ENCODE measurements around the gene KSR1. TPM values are rescaled to one million over a fixed set of nuclear protein-coding genes. Genes with fewer than 3 reads are reported as not detected.
"Not testable (repeated sequence)": the region's sequence is repeated elsewhere in the genome, so short reads cannot be mapped to it uniquely, and the experiment has no call there.

The KSR1 gene
- total RNA-seq, 2 experiments from 2014 or later, result 44.4 to 47.6 TPM

DNA sequence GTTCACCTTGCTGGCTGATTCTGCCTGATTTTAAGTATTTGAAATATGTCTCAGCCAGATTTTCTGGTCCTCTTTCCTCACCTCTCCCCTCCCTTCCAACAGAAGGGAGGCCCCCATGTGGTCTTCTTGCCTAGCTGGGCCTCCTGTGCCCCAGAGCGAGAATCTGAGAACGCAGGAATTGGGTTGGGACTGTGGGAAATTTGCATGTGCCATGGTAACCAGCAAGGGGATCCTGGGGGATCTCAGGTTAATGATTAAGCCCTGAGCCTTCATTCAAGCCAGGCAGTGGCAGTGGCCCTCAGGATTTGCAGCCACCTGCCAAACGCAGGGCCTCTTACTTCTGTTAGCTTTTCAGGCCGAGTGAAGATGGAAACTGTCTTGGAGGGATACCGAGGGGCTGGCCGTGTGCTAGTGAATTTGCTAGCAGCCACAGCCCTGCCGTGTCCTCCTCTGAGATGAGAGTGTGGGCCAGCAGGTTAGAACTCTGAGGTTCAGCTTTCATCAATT lies 40.2 kb downstream of the KSR1 start:
- H3K4me3 Mint-ChIP-seq, result no peak overlapping the region
- CTCF ChIA-PET, result no interaction called here

DNA sequence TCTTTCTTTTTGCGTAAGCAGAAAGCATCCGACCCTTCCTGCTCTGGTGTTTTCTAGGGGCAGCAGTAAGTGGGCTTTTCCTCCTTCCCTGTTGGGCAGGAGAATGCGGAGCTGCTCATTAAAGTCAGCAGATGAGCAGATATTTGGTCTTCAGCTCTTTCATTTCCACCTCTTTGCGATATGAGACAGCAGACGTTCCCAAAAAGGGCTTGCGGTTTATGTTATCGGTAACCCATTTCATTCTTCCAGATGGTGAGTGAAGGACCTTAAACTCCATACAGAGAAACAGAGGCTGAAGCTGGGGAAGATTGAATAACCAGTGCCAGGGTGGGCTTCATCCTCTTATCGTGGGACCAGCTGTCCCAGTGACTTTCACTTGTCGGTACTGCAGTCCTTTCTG lies 40.7 kb downstream of the KSR1 start:
- H3K36me3 Mint-ChIP-seq (ENCODE audit: low read depth), result peaks cover 33% of the 10 kb centered on the region
- no peak for DNase-seq
- H3K4me3 Mint-ChIP-seq, result no peak overlapping the region
- ChIA-PET CTCF (no interaction called here), POLR2A (no interaction called here)
- no peak overlapping the region for H3K27ac Mint-ChIP-seq
- H3K9me3 Mint-ChIP-seq, result peaks cover 14% of the 10 kb centered on the region
- H3K27me3 Mint-ChIP-seq, result no peaks in the 10 kb centered on the region
- H3K4me1 Mint-ChIP-seq, result no peaks in the 10 kb centered on the region

More for the DNA sequence above, 40.2 kb downstream of the KSR1 start:
- H3K27ac Mint-ChIP-seq, result no peak overlapping the region
- H3K36me3 Mint-ChIP-seq (ENCODE audit: low read depth), result peaks cover 28% of the 10 kb centered on the region
- POLR2A ChIA-PET, result no interaction called here
- no peaks in the 10 kb centered on the region for H3K4me1 Mint-ChIP-seq
- DNase-seq, result no peak
- H3K27me3 Mint-ChIP-seq, result no peaks in the 10 kb centered on the region
- H3K9me3 Mint-ChIP-seq, result peaks cover 14% of the 10 kb centered on the region

GRCh38 chr17:27497696-27498095 lies 41.4 kb downstream of the KSR1 start:
- H3K4me3 Mint-ChIP-seq, result no peak overlapping the region
- ChIA-PET CTCF (no interaction called here), POLR2A (no interaction called here)
- DNase-seq, result no peak
- peaks cover 14% of the 10 kb centered on the region for H3K9me3 Mint-ChIP-seq
- H3K27ac Mint-ChIP-seq, result no peak overlapping the region
- no peaks in the 10 kb centered on the region for H3K4me1 Mint-ChIP-seq
- no peaks in the 10 kb centered on the region for H3K27me3 Mint-ChIP-seq
- H3K36me3 Mint-ChIP-seq (ENCODE audit: low read depth), result peaks cover 36% of the 10 kb centered on the region

DNA sequence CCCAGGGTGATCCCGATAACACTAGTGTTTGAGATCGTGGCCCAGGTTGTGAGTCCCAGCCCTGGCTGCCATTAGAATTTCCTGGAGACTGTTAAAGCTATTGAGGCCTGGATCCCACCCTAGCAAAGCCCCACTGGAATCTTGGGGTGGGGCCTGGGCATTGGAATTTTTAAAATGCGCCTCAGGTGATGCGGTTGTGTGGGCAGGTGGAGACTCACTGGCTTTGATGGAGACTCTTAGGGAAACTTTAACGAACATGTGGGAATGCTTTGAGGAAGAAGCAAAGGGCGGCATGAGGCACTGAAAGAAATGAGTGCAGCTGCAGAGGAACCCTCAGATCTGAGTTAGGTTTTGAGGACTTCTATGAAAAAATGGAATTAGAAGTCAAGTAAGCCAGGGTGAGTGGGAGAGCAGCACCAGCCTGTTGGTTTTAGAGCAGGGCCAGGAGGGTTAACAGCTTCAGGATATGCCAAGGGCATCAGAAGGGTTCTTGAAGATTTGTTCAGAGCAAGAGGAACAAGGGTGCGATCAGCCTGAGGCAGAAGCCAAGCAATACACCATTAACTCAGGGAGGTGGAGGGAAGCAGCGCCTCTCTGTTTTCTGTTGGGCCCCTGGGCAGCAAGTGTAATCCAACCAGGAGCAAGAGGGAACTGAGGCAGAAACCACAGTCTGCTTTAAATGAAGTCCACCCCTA lies 42.5 kb downstream of the KSR1 start:
- Mint-ChIP-seq H3K36me3 (ENCODE audit: low read depth) (peaks cover 36% of the 10 kb centered on the region), H3K4me3 (no peak overlapping the region), H3K27ac (no peak overlapping the region), H3K9me3 (peaks cover 14% of the 10 kb centered on the region), H3K4me1 (no peaks in the 10 kb centered on the region), H3K27me3 (no peaks in the 10 kb centered on the region)
- POLR2A ChIA-PET, result no interaction called here
- CTCF ChIA-PET, result no interaction called here
- DNase-seq, result no peak

GRCh38 chr17:27499451-27500265 lies 43.4 kb downstream of the KSR1 start:
- POLR2A ChIA-PET, result no interaction called here

DNA sequence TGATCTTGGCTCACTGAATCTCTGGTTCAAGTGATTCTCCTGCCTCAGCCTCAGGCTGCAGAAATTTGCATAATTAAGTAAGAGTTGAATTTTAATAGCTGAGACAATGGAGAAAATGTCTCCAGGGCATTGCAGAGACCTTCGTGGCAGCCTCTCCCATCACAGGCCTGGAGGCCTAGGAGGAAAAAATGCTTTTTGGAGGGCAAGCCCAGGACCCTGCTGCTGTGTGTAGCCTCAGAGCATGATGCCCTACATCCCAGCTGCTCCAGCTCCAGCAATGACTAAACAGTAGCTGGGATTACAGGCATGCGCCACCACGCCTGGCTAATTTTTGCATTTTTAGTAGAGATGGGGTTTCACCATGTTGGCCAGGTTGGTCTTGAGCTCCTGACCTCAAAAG lies 45.1 kb downstream of the KSR1 start:
- CTCF ChIA-PET, result interaction anchor here (0.6 kb wide), 1 partner anchor 140 kb away, joined by 3 read pairs; no protein-coding TSS in a partner anchor
- Mint-ChIP-seq H3K36me3 (ENCODE audit: low read depth) (peaks cover 36% of the 10 kb centered on the region), H3K9me3 (peaks cover 14% of the 10 kb centered on the region)
- POLR2A ChIA-PET, H3K4me1 Mint-ChIP-seq, H3K4me3 Mint-ChIP-seq, H3K27ac Mint-ChIP-seq, H3K27me3 Mint-ChIP-seq, DNase-seq: not testable (repeated sequence)

More at GRCh38 chr17:27499451-27500265, 43.4 kb downstream of the KSR1 start:
- no peaks in the 10 kb centered on the region for H3K4me1 Mint-ChIP-seq
- CTCF ChIA-PET, result interaction anchor here (0.9 kb wide), 1 partner anchor 100 kb away, joined by 3 read pairs; no protein-coding TSS in a partner anchor
- DNase-seq, result no peak
- no peak overlapping the region for H3K4me3 Mint-ChIP-seq
- H3K36me3 Mint-ChIP-seq (ENCODE audit: low read depth), result peaks cover 36% of the 10 kb centered on the region
- peaks cover 14% of the 10 kb centered on the region for H3K9me3 Mint-ChIP-seq
- no peaks in the 10 kb centered on the region for H3K27me3 Mint-ChIP-seq
- no peak overlapping the region for H3K27ac Mint-ChIP-seq

GRCh38 chr17:27502526-27503324 lies 46.5 kb downstream of the KSR1 start:
- no peak overlapping the region for H3K4me3 Mint-ChIP-seq
- POLR2A ChIA-PET, result no interaction called here
- H3K27me3 Mint-ChIP-seq, result no peaks in the 10 kb centered on the region
- DNase-seq, result no peak
- H3K27ac Mint-ChIP-seq, result no peak overlapping the region
- peaks cover 28% of the 10 kb centered on the region for H3K36me3 Mint-ChIP-seq (ENCODE audit: low read depth)
- H3K4me1 Mint-ChIP-seq, result peaks cover 3% of the 10 kb centered on the region
- H3K9me3 Mint-ChIP-seq, result peaks cover 14% of the 10 kb centered on the region
- CTCF ChIA-PET, result no interaction called here

- Mint-ChIP-seq H3K36me3 (ENCODE audit: low read depth) (peaks cover 26% of the 10 kb centered on the region), H3K4me1 (peaks cover 3% of the 10 kb centered on the region), H3K27me3 (no peaks in the 10 kb centered on the region), H3K27ac (no peak overlapping the region), H3K4me3 (no peak overlapping the region), H3K9me3 (peaks cover 14% of the 10 kb centered on the region)
- DNase-seq, result no peak
- POLR2A ChIA-PET, result no interaction called here
- CTCF ChIA-PET, result no interaction called here
Measured at GRCh38 chr17:27503611-27504010, 47.4 kb downstream of the KSR1 start.

DNA sequence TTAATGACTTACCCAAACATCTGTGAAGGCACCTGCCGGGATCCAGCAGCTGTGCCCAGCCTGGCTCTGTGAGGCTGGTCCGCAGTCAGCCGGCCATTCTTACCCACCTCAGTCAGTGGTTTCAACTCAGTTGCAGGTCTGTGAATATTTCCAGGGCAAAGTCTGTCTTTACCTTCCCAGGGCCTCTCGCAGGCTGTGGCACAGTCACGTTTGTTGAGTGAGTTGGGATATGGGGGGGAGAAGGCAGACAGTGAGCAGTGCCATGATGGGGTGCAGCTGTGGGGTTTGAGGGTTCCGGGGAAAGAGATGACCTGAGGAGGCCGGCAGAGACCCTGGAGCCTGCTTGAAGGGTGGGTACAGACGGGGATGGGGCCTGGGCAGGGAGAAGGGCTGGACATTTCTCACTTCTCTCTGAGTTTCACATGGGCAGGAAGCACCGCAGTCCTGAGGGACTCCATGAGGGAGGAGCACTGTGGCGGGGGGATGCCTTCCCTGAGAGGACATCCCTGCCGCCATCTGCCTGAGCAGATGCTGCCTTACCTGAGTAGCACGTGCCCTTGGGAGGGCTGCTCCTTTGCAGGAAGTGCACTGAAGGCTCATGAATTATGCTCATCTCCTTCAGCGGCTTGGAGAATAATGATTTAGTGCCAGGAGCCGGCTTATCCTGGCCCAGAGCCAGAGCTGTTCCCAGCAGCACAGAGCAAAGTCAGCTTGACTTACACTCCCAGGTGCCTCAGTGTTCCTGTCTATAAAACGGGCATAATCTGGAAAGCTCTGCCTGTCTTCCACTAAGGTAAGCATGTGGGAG lies 48.1 kb downstream of the KSR1 start:
- H3K27ac Mint-ChIP-seq, result no peak overlapping the region
- peaks cover 9% of the 10 kb centered on the region for H3K9me3 Mint-ChIP-seq
- no peak overlapping the region for H3K4me3 Mint-ChIP-seq
- no peaks in the 10 kb centered on the region for H3K27me3 Mint-ChIP-seq
- ChIA-PET POLR2A (no interaction called here), CTCF (no interaction called here)
- peaks cover 20% of the 10 kb centered on the region for H3K36me3 Mint-ChIP-seq (ENCODE audit: low read depth)
- no peak for DNase-seq
- H3K4me1 Mint-ChIP-seq, result peaks cover 3% of the 10 kb centered on the region

GRCh38 chr17:27506348-27507218 lies 50.3 kb downstream of the KSR1 start:
- CTCF ChIA-PET, result no interaction called here

DNA sequence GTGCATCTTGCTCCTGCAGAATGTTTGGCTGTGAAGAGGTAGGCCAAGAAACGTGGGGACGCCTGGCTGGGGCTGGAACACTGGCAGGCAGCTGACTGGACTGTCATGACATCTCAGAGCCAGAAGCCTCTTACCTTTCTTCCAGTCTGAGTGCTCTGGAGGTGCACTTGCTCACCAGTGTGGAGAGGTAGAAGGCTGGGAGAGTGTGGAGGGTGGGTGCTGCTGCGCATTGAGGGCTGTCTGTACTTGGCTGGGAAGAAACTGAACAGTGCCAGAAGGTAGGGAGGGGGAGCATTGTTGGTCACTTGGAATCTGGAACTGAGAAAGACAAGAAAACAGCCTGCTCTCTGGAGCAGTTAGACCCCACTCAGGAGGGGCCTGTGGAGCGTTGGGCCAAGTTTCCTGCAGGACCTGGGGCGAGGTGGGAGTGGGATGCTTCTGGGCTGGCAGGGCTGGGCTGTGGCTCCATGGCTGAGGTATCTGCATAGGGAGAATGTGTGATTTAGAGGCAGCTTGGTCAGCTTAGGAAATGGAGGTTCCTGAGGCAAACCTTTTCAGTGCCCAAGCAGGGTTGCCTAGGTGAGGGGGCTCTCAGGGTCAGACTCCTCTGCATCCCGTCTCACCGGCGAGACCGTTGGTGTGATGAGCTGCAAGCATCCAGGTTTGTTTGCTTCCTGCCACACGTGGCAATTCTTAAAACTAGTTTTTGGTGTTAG lies 55.1 kb downstream of the KSR1 start:
- H3K27ac Mint-ChIP-seq, result no peak overlapping the region
- no peaks in the 10 kb centered on the region for H3K27me3 Mint-ChIP-seq
- H3K4me3 Mint-ChIP-seq, result no peak overlapping the region
- POLR2A ChIA-PET, result interaction anchor here (1.1 to 1.5 kb wide), 2 partner anchors 12 to 30 kb away, joined by 4 to 5 read pairs; no protein-coding TSS in a partner anchor
- CTCF ChIA-PET, result no interaction called here
- H3K4me1 Mint-ChIP-seq, result peaks cover 12% of the 10 kb centered on the region
- no peaks in the 10 kb centered on the region for H3K9me3 Mint-ChIP-seq
- H3K36me3 Mint-ChIP-seq (ENCODE audit: low read depth), result no peaks in the 10 kb centered on the region
- DNase-seq, result no peak

More at GRCh38 chr17:27506348-27507218, 50.3 kb downstream of the KSR1 start:
- DNase-seq, result no peak
- Mint-ChIP-seq H3K27ac (no peak overlapping the region), H3K4me3 (no peak overlapping the region), H3K27me3 (no peaks in the 10 kb centered on the region), H3K4me1 (peaks cover 12% of the 10 kb centered on the region), H3K9me3 (no peaks in the 10 kb centered on the region), H3K36me3 (ENCODE audit: low read depth) (peaks cover 7% of the 10 kb centered on the region)
- POLR2A ChIA-PET, result no interaction called here

Measured in activated CD4-positive, alpha-beta memory T cell treated with anti-CD3 and anti-CD28 coated beads, Interleukin-2, amount 10 ng/mL, durations not matched to agents 7 days and 5 days (primary cell).